Measurements from ENCODE around the gene IGFBP1.
"Not testable (repeated sequence)": the region's sequence is repeated elsewhere in the genome, so short reads cannot be mapped to it uniquely, and the experiment has no call there.

DNA sequence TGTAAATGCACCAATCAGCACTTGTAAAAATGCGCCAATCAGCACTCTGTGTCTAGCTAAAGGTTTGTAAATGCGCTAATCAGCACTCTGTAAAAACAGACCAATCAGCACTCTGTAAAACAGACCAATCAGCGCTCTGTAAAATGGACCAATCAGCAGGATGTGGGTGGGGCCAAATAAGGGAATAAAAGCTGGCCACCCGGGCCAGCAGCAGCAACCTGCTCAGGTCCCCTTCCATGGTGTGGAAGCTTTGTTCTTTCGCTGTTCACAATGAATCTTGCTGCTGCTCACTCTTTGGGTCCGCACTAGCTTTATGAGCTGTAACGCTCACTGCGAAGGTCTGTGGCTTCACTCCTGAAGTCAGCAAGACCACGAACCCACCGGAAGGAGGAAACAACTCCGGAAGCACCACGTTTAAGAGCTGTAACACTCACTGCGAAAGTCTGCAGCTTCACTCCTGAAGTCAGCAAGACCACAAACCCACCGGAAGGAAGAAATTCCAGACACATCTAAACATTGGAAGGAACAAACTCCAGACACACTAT, 52.0 kb downstream of the IGFBP1 start:
- TF ChIP-seq, protein P1, sequence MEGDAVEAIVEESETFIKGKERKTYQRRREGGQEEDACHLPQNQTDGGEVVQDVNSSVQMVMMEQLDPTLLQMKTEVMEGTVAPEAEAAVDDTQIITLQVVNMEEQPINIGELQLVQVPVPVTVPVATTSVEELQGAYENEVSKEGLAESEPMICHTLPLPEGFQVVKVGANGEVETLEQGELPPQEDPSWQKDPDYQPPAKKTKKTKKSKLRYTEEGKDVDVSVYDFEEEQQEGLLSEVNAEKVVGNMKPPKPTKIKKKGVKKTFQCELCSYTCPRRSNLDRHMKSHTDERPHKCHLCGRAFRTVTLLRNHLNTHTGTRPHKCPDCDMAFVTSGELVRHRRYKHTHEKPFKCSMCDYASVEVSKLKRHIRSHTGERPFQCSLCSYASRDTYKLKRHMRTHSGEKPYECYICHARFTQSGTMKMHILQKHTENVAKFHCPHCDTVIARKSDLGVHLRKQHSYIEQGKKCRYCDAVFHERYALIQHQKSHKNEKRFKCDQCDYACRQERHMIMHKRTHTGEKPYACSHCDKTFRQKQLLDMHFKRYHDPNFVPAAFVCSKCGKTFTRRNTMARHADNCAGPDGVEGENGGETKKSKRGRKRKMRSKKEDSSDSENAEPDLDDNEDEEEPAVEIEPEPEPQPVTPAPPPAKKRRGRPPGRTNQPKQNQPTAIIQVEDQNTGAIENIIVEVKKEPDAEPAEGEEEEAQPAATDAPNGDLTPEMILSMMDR (IDR thresholded peaks at IDR 0.05) = not testable (repeated sequence)
- not testable (repeated sequence) for TF ChIP-seq ZFX (IDR thresholded peaks at IDR 0.05; ENCODE audit: borderline replicate concordance)
